Caco-2 (cell line): ENCODE results near the gene IGSF21. TPM values are rescaled to one million over a fixed set of nuclear protein-coding genes. Genes with fewer than 3 reads are reported as not detected.

ENCODE experiments used
- BruUV-seq: library from RNA; stranded (reverse); fragments of 400-500 nt; replicated peaks from 2 replicates; lab custom pipeline; 2021; lab: Mats Ljungman, UMichigan
- CTCF ChIA-PET: fragments of 300-600 bp; sonication (Branson Sonifier 250); formaldehyde crosslinking; loops from one replicate; lab custom pipeline; 2022; ENCODE audit warnings: antibody characterized with exemption; lab: Charles Lee
- POLR2A ChIA-PET: fragments of 300-600 bp; sonication (Branson Sonifier 250); formaldehyde crosslinking; loops from one replicate; lab custom pipeline; 2022; ENCODE audit warnings: antibody characterized with exemption; lab: Charles Lee
- DNase-seq, 2 experiments: peaks; one replicate each; pipeline versions ENCODE4 v3.0.0 to v3.0.0-alpha.2; 2020 to 2022
- H3K27me3 ChIP-seq: replicated peaks from 2 replicates; pipeline ENCODE4 v1.6.0; 2011; ENCODE audit warnings: low read length; ENCODE audit not compliant: control insufficient read depth, insufficient read depth
- H3K36me3 ChIP-seq: 2 replicates; pipeline ENCODE4 v1.5.1; 2011; ENCODE audit warnings: low read length; ENCODE audit not compliant: control insufficient read depth, insufficient read depth
- H3K4me1 ChIP-seq: fragments of 250-450 bp; sonication (Bioruptor Pico); 2 replicates; pipeline ENCODE4 v1.5.1; 2020; ENCODE audit warnings: mild to moderate bottlenecking
- H3K4me3 ChIP-seq: 2 replicates; pipeline ENCODE4 v1.5.1; 2011; ENCODE audit warnings: low read depth, mild to moderate bottlenecking, control low read depth, low read length
- H3K9me3 ChIP-seq: fragments of 250-450 bp; sonication (Bioruptor Pico); 2 replicates; pipeline ENCODE4 v1.5.1; 2020; ENCODE audit warnings: mild to moderate bottlenecking, moderate library complexity
- H3K27ac Mint-ChIP-seq: one replicate; pipeline ENCODE4 v1.8.0; 2022; ENCODE audit warnings: mixed read lengths; ENCODE audit not compliant: unreplicated experiment
- H3K27me3 Mint-ChIP-seq: one replicate; pipeline ENCODE4 v1.8.0; 2022; ENCODE audit warnings: mixed read lengths; ENCODE audit not compliant: insufficient read depth, unreplicated experiment
- H3K36me3 Mint-ChIP-seq: one replicate; pipeline ENCODE4 v1.8.0; 2022; ENCODE audit warnings: mild to moderate bottlenecking, mixed read lengths; ENCODE audit not compliant: insufficient read depth, unreplicated experiment
- H3K4me1 Mint-ChIP-seq: one replicate; pipeline ENCODE4 v1.8.0; 2022; ENCODE audit warnings: low read depth, mixed read lengths; ENCODE audit not compliant: unreplicated experiment
- H3K4me3 Mint-ChIP-seq: one replicate; pipeline ENCODE4 v1.8.0; 2022; ENCODE audit warnings: mild to moderate bottlenecking, moderate library complexity, mixed read lengths; ENCODE audit not compliant: unreplicated experiment
- H3K9me3 Mint-ChIP-seq: one replicate; pipeline ENCODE4 v1.8.0; 2022; ENCODE audit warnings: mixed read lengths; ENCODE audit not compliant: unreplicated experiment
- CTCF ChIP-seq, 2 experiments: fragments of 200-600 bp in 1 of 2; IDR thresholded peaks; 1 replicate in 1 of 2; 2 replicates in 1 of 2; pipeline versions ENCODE4 v1.5.1 to v1.8.0; 2011 to 2022; ENCODE audit warnings: antibody characterized with exemption in 1 of 2, control low read depth in 1 of 2, inconsistent platforms in 1 of 2, low read depth in 1 of 2, low read length in 1 of 2, mild to moderate bottlenecking in 1 of 2, moderate library complexity in 1 of 2; ENCODE audit not compliant: insufficient read depth in 1 of 2, severe bottlenecking in 1 of 2, unreplicated experiment in 1 of 2
- intact Hi-C: fragments of 100-400 bp; cut with micrococcal nuclease; formaldehyde crosslinking; loops from one replicate; pipeline ENCODE4 v1.10.0; 2022; ENCODE audit not compliant: unreplicated experiment
- total RNA-seq: library from RNA; stranded (reverse); gene quantifications from 2 replicates; pipeline ENCODE4 v1.2.3, GENCODE V29; 2022

IGSF21 gene
- total RNA-seq, 1 experiment from 2014 or later, result not detected

GRCh38 chr1:18166341-18166740 lies 58.7 kb downstream of the IGSF21 start:
- CTCF ChIA-PET, result no interaction called here
- no TSS peak for BruUV-seq
- no peak for TF ChIP-seq CTCF (IDR thresholded peaks at IDR 0.05; ENCODE audit: insufficient read depth in 1 of 2, low read depth in 1 of 2, low read length in 1 of 2, severe bottlenecking in 1 of 2, unreplicated experiment in 1 of 2)
- Mint-ChIP-seq H3K36me3 (no peaks in the 10 kb centered on the region), H3K9me3 (no peaks in the 10 kb centered on the region), H3K4me1 (no peaks in the 10 kb centered on the region), H3K27ac (no peak overlapping the region), H3K27me3 (peaks cover 20% of the 10 kb centered on the region), H3K4me3 (no peak overlapping the region)
- no peaks in the 10 kb centered on the region for H3K36me3 ChIP-seq
- no peaks in the 10 kb centered on the region for H3K4me1 ChIP-seq
- H3K4me3 ChIP-seq, result no peak overlapping the region
- no peaks in the 10 kb centered on the region for H3K9me3 ChIP-seq
- intact Hi-C loops, result no loop called here
- POLR2A ChIA-PET, result interaction anchor here (0.5 kb wide), 1 partner anchor 12 kb away, joined by 4 read pairs; no protein-coding TSS in a partner anchor
- H3K27me3 ChIP-seq, result no peaks in the 10 kb centered on the region; the same call in 1 of the 2 replicates
- DNase-seq, result no peak

GRCh38 chr1:18166929-18167328 lies 59.3 kb downstream of the IGSF21 start:
- ChIA-PET POLR2A (interaction anchor here (0.5 kb wide), 1 partner anchor 12 kb away, joined by 4 read pairs; no protein-coding TSS in a partner anchor), CTCF (no interaction called here)
- DNase-seq, result no peak
- Mint-ChIP-seq H3K27me3 (peaks cover 20% of the 10 kb centered on the region), H3K4me3 (no peak overlapping the region), H3K9me3 (no peaks in the 10 kb centered on the region), H3K27ac (no peak overlapping the region), H3K36me3 (no peaks in the 10 kb centered on the region), H3K4me1 (no peaks in the 10 kb centered on the region)
- H3K9me3 ChIP-seq, result no peaks in the 10 kb centered on the region
- H3K27me3 ChIP-seq, result no peaks in the 10 kb centered on the region; the same call in 1 of the 2 replicates
- H3K36me3 ChIP-seq, result no peaks in the 10 kb centered on the region
- no peaks in the 10 kb centered on the region for H3K4me1 ChIP-seq
- intact Hi-C loops, result no loop called here
- TF ChIP-seq CTCF (IDR thresholded peaks at IDR 0.05; ENCODE audit: insufficient read depth in 1 of 2, low read depth in 1 of 2, low read length in 1 of 2, severe bottlenecking in 1 of 2, unreplicated experiment in 1 of 2), result no peak
- no TSS peak for BruUV-seq
- no peak overlapping the region for H3K4me3 ChIP-seq

- Mint-ChIP-seq H3K27me3 (peaks cover 21% of the 10 kb centered on the region), H3K4me1 (no peaks in the 10 kb centered on the region), H3K36me3 (no peaks in the 10 kb centered on the region), H3K27ac (no peak overlapping the region), H3K4me3 (no peak overlapping the region), H3K9me3 (no peaks in the 10 kb centered on the region)
- no peak overlapping the region for H3K4me3 ChIP-seq
- ChIA-PET CTCF (no interaction called here), POLR2A (no interaction called here)
- no peak for DNase-seq
- no peaks in the 10 kb centered on the region for H3K4me1 ChIP-seq
- H3K9me3 ChIP-seq, result no peaks in the 10 kb centered on the region
- no peaks in the 10 kb centered on the region for H3K36me3 ChIP-seq
- BruUV-seq, result no TSS peak
- TF ChIP-seq CTCF (IDR thresholded peaks at IDR 0.05; ENCODE audit: insufficient read depth in 1 of 2, low read depth in 1 of 2, low read length in 1 of 2, severe bottlenecking in 1 of 2, unreplicated experiment in 1 of 2), result no peak
- intact Hi-C loops, result no loop called here
- no peaks in the 10 kb centered on the region for H3K27me3 ChIP-seq
Observed at GRCh38 chr1:18170444-18170843, 62.8 kb downstream of the IGSF21 start.
